GM21737 (cell line): ENCODE data around the gene SCAF8.
"Not testable (repeated sequence)": the region's sequence is repeated elsewhere in the genome, so short reads cannot be mapped to it uniquely, and the experiment has no call there.

Experiments used
- ATAC-seq: cut with Tn5 transposase; IDR thresholded peaks from one replicate; pipeline ENCODE4 v1.9.1; 2021; ENCODE audit warnings: mild to moderate bottlenecking, moderate library complexity; ENCODE audit not compliant: unreplicated experiment

The SCAF8 gene

GRCh38 chr6:154779157-154779556 is 45.9 kb downstream of the SCAF8 start:
- not testable (repeated sequence) for ATAC-seq

DNA sequence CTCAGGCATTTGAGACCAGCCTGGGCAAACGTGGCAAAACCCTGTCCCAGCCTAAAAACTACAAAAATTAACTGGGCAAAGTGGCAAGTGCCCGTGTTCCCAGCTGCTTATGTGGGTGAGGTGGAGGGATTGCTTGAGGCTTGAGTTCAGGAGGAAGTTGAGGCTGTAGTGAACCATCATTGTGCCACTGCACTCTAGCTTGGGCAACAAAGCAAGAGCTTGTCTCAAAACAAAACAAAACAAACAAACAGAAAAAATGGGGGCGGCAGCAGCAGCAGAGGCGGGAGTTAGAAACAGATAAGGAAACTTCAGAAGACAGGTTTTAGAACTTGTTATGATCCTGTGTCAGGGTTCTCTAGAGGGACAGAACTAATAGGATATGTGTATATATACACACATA is 49.0 kb downstream of the SCAF8 start:
- no peak for ATAC-seq

GRCh38 chr6:154783229-154783628 is 50.0 kb downstream of the SCAF8 start:
- ATAC-seq, result peak; percentile 52

DNA sequence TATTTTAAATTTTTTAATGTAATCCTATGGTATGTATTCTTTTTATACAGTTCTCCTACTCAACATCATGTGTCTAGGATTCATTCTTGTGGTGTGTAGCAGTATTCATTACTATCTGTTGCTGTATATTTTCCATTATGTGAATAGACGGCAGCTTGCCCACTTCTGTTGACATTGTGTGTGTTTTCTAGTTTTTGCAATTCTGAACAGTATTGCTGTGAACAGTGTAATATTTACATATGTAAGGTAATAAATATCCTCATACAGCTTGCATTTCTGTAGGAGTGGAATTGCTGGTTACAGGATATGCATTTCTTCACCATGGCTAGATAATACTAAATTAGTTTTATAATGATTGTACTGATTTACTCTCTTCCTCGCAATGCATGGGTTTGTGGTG is 51.9 kb downstream of the SCAF8 start:
- no peak for ATAC-seq

GRCh38 chr6:154786144-154786868 is 53.1 kb downstream of the SCAF8 start:
- no peak for ATAC-seq

GRCh38 chr6:154791556-154792317 is 58.5 kb downstream of the SCAF8 start:
- no peak for ATAC-seq

DNA sequence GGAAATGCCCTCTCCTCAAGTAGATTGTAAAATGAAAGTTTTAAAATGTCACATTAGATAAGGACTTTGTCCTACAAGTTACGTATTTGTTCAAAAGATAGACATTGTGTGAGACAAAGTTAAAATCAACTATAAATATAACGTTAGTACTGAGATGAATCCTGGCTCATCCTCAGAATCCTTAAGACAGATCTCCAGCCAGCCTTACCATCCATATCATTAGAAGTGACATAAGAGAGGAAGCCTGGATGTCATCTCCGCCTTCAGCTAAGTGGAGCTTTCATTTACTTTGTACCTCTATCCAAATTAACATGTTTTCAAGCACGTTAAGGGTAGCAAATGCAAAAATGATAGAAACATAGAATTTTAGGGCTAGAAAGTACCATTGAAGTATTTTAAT is 59.1 kb downstream of the SCAF8 start:
- no peak for ATAC-seq

- ATAC-seq, result no peak
These were observed 59.5 kb downstream of the SCAF8 start for GRCh38 chr6:154792761-154793160.

GRCh38 chr6:154796484-154796883 is 63.3 kb downstream of the SCAF8 start:
- no peak for ATAC-seq

DNA sequence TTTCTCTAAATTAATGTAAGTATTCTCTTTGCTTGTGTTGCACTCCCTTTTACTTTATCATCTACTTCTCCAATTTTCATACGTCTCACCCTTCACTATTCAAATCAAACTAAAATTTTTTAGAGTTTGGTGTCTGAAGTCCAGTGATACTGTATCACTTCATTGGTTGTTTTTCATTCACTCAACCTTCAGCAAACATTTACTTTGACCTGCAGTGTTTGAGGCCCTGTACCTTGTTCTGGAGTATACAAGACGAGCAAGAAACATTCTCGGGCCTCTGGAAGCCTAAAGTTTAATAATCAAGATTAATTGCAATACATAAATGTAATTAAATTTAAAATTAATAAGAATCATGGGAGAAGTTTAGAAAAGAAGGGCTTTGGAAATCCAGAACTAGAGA is 64.6 kb downstream of the SCAF8 start:
- no peak for ATAC-seq

GRCh38 chr6:154800338-154800737 is 67.1 kb downstream of the SCAF8 start:
- no peak for ATAC-seq

- no peak for ATAC-seq
These were observed 72.2 kb downstream of the SCAF8 start for GRCh38 chr6:154805288-154805911.

DNA sequence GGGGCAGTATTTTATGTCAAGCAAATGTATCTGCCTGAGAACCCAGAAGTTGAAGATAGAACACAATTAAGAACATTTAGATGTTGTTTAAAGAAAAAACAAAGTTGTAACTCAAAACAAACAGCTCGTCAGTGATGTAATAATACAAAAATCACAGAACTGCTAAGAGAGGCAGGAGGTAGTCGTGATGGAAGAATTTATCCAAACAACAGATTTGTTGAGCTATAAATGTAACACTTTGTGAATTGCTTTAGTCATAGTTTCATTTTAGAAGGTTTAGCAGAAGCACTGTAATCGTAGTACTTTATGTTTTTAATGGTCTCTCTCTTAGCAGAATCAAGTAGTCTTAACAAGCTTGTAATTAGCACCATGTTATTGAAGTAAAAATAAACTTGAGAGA is 73.6 kb downstream of the SCAF8 start:
- no peak for ATAC-seq

GRCh38 chr6:154811663-154812062 is 78.4 kb downstream of the SCAF8 start:
- not testable (repeated sequence) for ATAC-seq

DNA sequence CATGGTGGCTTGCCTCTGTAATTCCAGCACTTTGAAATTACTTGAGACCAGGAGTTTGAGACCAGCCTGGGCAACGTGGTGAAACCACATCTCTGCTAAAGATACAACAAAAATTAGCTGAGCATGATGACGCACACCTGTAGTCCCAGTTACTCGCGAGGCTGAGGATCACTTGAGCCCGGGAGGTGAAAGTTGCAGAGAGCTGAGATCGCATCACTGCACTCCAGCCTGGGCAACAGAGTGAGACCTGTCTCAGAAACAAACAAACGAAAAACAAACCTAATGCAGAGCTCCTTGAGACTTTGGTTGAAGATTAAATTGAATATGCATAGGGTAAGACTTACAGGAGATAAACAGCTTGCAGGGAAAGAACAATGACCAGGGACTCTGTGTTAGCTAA is 80.8 kb downstream of the SCAF8 start:
- ATAC-seq, result peak; percentile 82

DNA sequence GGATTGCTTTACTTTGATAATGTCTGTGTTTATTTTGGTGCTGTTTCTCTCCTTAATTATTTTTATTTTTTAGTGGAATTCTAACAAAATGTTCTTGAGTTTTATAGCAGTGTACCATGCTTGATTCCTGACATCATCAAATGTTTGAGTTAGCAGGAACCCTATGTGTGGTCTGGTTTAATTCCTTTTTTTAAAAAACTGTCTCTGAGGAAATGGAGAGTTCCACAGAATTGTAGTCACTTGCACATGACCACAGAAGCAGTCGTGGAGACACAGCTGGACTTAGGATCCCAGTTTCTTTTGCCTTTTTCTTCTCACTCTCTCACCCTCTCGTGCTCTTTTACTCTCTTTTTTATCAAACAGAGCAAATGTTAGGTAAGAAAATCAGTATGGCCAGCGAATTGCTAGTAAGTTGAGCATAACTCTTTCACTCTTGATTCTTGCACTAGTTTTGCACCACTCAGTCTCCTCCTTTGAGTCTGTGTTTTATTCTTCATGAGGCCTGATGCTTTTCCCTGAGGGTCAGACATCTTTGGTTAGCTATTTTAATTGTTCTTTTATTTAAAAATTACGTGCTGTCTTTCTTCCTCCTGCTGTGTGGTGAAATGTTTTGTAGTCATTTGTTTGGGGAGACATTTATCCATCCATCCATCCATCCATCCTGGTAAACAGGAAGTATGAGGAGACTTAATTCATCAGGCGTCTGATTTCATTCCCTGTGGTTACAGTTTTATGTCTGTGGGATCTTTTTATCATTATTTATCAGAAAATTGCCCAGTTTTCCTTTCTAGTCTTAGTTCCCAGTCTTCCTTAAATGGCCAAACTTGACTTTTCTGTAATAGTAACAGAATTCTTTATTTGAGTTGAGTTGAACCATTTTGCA is 83.0 kb downstream of the SCAF8 start:
- ATAC-seq, result no peak

GRCh38 chr6:154821099-154821498 is 87.9 kb downstream of the SCAF8 start:
- ATAC-seq, result no peak

GRCh38 chr6:154821638-154822037 is 88.4 kb downstream of the SCAF8 start:
- no peak for ATAC-seq

- ATAC-seq, result no peak
These were observed 89.8 kb downstream of the SCAF8 start for GRCh38 chr6:154822947-154823558.

- ATAC-seq, result no peak
These were observed 90.9 kb downstream of the SCAF8 start for GRCh38 chr6:154824076-154824475.

DNA sequence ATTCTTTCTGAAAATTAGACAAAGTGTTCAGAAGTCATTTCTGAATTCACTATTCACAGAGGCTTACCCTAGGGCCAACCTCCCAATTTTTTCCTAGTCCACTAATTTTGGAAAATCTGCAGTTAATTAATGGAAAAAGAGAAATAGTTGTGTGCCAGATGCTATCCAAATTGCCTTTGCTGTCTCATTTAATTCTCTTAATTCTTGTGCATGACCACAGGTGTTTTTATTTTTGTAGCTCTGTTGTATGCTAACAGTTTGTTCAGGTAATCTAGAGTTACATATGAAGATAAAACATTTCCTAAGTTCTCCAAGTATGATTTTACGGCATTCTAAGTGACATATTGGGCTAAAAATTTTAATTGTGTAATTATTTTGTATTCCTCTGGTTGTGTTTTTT is 96.8 kb downstream of the SCAF8 start:
- ATAC-seq, result no peak
